HEK293 (cell line): ENCODE measurements around the gene HS3ST3A1.

ENCODE experiments used
- CTCF ChIA-PET: fragments of 350-600 bp; formaldehyde crosslinking; extraction: SDS; loops from one replicate; lab custom pipeline; 2021; ENCODE audit warnings: antibody characterized with exemption; lab: Yijun Ruan, JAX
- POLR2A ChIA-PET: fragments of 300-600 bp; formaldehyde crosslinking; extraction: SDS; loops from one replicate; lab custom pipeline; 2020; ENCODE audit warnings: antibody characterized with exemption, inconsistent platforms; lab: Yijun Ruan, JAX
- H3K27ac ChIP-seq: fragments of 200-500 bp; sonication (Bioruptor generic); 2 replicates; pipeline ENCODE4 v1.5.1; 2014; ENCODE audit warnings: low read depth, low read length, control low read depth, inconsistent platforms; ENCODE audit errors: extremely low read depth
- H3K36me3 ChIP-seq, 2 experiments: fragments of 200-500 bp in 1 of 2; sonication (Bioruptor generic) in 1 of 2; 1 replicate in 1 of 2; 2 replicates in 1 of 2; pipeline ENCODE4 v1.5.1; 2014 to 2017; ENCODE audit warnings: inconsistent platforms in 2 of 2, low read length in 2 of 2; ENCODE audit not compliant: control insufficient read depth in 2 of 2, insufficient read depth in 1 of 2
- H3K4me1 ChIP-seq: fragments of 200-500 bp; sonication (Bioruptor generic); 2 replicates; pipeline ENCODE4 v1.5.1; 2014; ENCODE audit warnings: mild to moderate bottlenecking, low read length, inconsistent platforms; ENCODE audit not compliant: control insufficient read depth, insufficient read depth
- H3K4me3 ChIP-seq: 2 replicates; pipeline ENCODE4 v1.5.1; 2011; ENCODE audit warnings: low read depth, mild to moderate bottlenecking, control low read depth, low read length, moderate library complexity
- H3K9me3 ChIP-seq: fragments of 200-500 bp; sonication (Bioruptor generic); 2 replicates; pipeline ENCODE4 v1.5.1; 2014; ENCODE audit warnings: low read depth, low read length, inconsistent platforms; ENCODE audit not compliant: control insufficient read depth, insufficient read depth
- BCL6B ChIP-seq: fragments of 450-650 bp; formaldehyde crosslinking; IDR thresholded peaks from 2 replicates; pipeline ENCODE4 v1.5.1; 2017; ENCODE audit warnings: missing biosample characterization, missing genetic modification characterization
- HOXA7 ChIP-seq: sonication (generic); formaldehyde crosslinking; IDR thresholded peaks from 2 replicates; pipeline ENCODE4 v1.8.1; 2022; ENCODE audit warnings: missing genetic modification reagents, borderline replicate concordance
- KLF1 ChIP-seq: fragments of 450-650 bp; formaldehyde crosslinking; IDR thresholded peaks from 2 replicates; pipeline ENCODE4 v1.5.1; 2016; ENCODE audit warnings: missing biosample characterization, missing genetic modification characterization
- OSR2 ChIP-seq: fragments of 450-650 bp; formaldehyde crosslinking; IDR thresholded peaks from 2 replicates; pipeline ENCODE4 v1.5.1; 2016; ENCODE audit warnings: missing biosample characterization, missing genetic modification characterization
- PRDM2 ChIP-seq: fragments of 450-650 bp; formaldehyde crosslinking; IDR thresholded peaks from 2 replicates; pipeline ENCODE4 v1.5.1; 2016; ENCODE audit warnings: missing biosample characterization, missing genetic modification characterization, borderline replicate concordance
- PRDM6 ChIP-seq: fragments of 450-650 bp; formaldehyde crosslinking; IDR thresholded peaks from 2 replicates; pipeline ENCODE4 v1.5.1; 2017; ENCODE audit warnings: missing biosample characterization, missing genetic modification characterization
- RBAK ChIP-seq: fragments of 450-650 bp; formaldehyde crosslinking; IDR thresholded peaks from 2 replicates; pipeline ENCODE4 v1.5.1; 2016; ENCODE audit warnings: missing biosample characterization, missing genetic modification characterization
- ZBTB44 ChIP-seq: fragments of 450-650 bp; IDR thresholded peaks from 2 replicates; pipeline ENCODE4 v1.5.1; 2018; ENCODE audit warnings: missing biosample characterization, mild to moderate bottlenecking, missing genetic modification characterization
- ZBTB6 ChIP-seq: fragments of 450-650 bp; formaldehyde crosslinking; IDR thresholded peaks from 2 replicates; pipeline ENCODE4 v1.5.1; 2017; ENCODE audit warnings: missing biosample characterization, missing genetic modification characterization
- ZBTB7A ChIP-seq: fragments of 450-650 bp; formaldehyde crosslinking; IDR thresholded peaks from 2 replicates; pipeline ENCODE4 v1.5.1; 2016; ENCODE audit warnings: low read depth, missing biosample characterization, missing genetic modification characterization
- ZFHX2 ChIP-seq: fragments of 450-650 bp; formaldehyde crosslinking; conservative IDR thresholded peaks from 2 replicates; pipeline ENCODE4 v1.5.1; 2016; ENCODE audit warnings: missing biosample characterization, missing genetic modification characterization
- ZNF133 ChIP-seq: fragments of 450-650 bp; formaldehyde crosslinking; IDR thresholded peaks from 2 replicates; pipeline ENCODE4 v1.5.1; 2016; ENCODE audit warnings: missing biosample characterization, missing genetic modification characterization
- ZNF23 ChIP-seq: fragments of 450-650 bp; formaldehyde crosslinking; IDR thresholded peaks from 2 replicates; pipeline ENCODE4 v1.5.1; 2016; ENCODE audit warnings: missing biosample characterization, missing genetic modification characterization, borderline replicate concordance
- ZNF433 ChIP-seq: fragments of 450-650 bp; formaldehyde crosslinking; IDR thresholded peaks from 2 replicates; pipeline ENCODE4 v1.5.1; 2016; ENCODE audit warnings: missing biosample characterization, missing genetic modification characterization, low read depth
- ZNF530 ChIP-seq: fragments of 450-650 bp; formaldehyde crosslinking; IDR thresholded peaks from 2 replicates; pipeline ENCODE4 v1.5.1; 2016; ENCODE audit warnings: low read depth, missing biosample characterization, missing genetic modification characterization
- ZNF561 ChIP-seq: fragments of 450-650 bp; IDR thresholded peaks from 2 replicates; pipeline ENCODE4 v1.5.1; 2018; ENCODE audit warnings: missing biosample characterization, missing genetic modification characterization, borderline replicate concordance
- ZNF600 ChIP-seq: fragments of 450-650 bp; formaldehyde crosslinking; IDR thresholded peaks from 2 replicates; pipeline ENCODE4 v1.5.1; 2016; ENCODE audit warnings: missing biosample characterization, missing genetic modification characterization
- ZNF707 ChIP-seq: fragments of 450-650 bp; formaldehyde crosslinking; IDR thresholded peaks from 2 replicates; pipeline ENCODE4 v1.5.1; 2016; ENCODE audit warnings: missing biosample characterization, missing genetic modification characterization
- ZNF747 ChIP-seq: fragments of 450-650 bp; formaldehyde crosslinking; IDR thresholded peaks from 2 replicates; pipeline ENCODE4 v1.5.1; 2016; ENCODE audit warnings: missing biosample characterization, missing genetic modification characterization
- ZNF777 ChIP-seq: fragments of 450-650 bp; formaldehyde crosslinking; IDR thresholded peaks from 2 replicates; pipeline ENCODE4 v1.5.1; 2017; ENCODE audit warnings: missing biosample characterization, missing genetic modification characterization, borderline replicate concordance
- TF ChIP-seq, protein P1 (sequence below): fragments of 450-650 bp; formaldehyde crosslinking; IDR thresholded peaks from 2 replicates; pipeline ENCODE4 v1.5.1; 2016; ENCODE audit warnings: missing biosample characterization, missing genetic modification characterization

Gene HS3ST3A1

GRCh38 chr17:13569398-13570123, 32.2 kb downstream of the HS3ST3A1 start:
- no peak overlapping the region for H3K4me3 ChIP-seq
- no peaks in the 10 kb centered on the region for H3K4me1 ChIP-seq
- no peaks in the 10 kb centered on the region for H3K9me3 ChIP-seq
- CTCF ChIA-PET = no interaction called here
- POLR2A ChIA-PET = no interaction called here
- no peak for TF ChIP-seq ZNF561 (tag by site-specific recombination)
- no peak for TF ChIP-seq ZNF707 (tag by site-specific recombination)
- no peak for TF ChIP-seq ZNF777 (tag by site-specific recombination)
- TF ChIP-seq ZNF433 (tag by site-specific recombination) = no peak
- no peak for TF ChIP-seq HOXA7 (CRISPR knock-in tag)
- no peak for TF ChIP-seq RBAK (tag by site-specific recombination)
- peak; percentile 48; the same call in 1 of the 2 replicates for TF ChIP-seq ZFHX2 (tag by site-specific recombination)
- H3K36me3 ChIP-seq = no peaks in the 10 kb centered on the region
- H3K27ac ChIP-seq = no peak overlapping the region

- ChIA-PET CTCF (interaction anchor here (0.8 kb wide), 1 partner anchor 1871 kb away, joined by 3 read pairs; no protein-coding TSS in a partner anchor), POLR2A (no interaction called here)
- no peak overlapping the region for H3K27ac ChIP-seq
- no peaks in the 10 kb centered on the region for H3K9me3 ChIP-seq
- H3K4me1 ChIP-seq = no peaks in the 10 kb centered on the region
- H3K36me3 ChIP-seq = no peaks in the 10 kb centered on the region
- H3K4me3 ChIP-seq = no peak overlapping the region
- TF ChIP-seq, protein P1, sequence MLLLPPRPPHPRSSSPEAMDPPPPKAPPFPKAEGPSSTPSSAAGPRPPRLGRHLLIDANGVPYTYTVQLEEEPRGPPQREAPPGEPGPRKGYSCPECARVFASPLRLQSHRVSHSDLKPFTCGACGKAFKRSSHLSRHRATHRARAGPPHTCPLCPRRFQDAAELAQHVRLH (tag by site-specific recombination) = no peak
- TF ChIP-seq ZBTB7A (tag by site-specific recombination) (no peak), ZNF133 (tag by site-specific recombination) (no peak), ZNF530 (no peak), BCL6B (tag by site-specific recombination) (no peak), PRDM6 (tag by site-specific recombination) (no peak), ZBTB6 (tag by site-specific recombination) (no peak), KLF1 (tag by site-specific recombination) (no peak), ZNF23 (tag by site-specific recombination) (no peak), OSR2 (no peak), ZNF747 (tag by site-specific recombination) (no peak), PRDM2 (tag by site-specific recombination) (no peak), ZNF600 (tag by site-specific recombination) (no peak), ZBTB44 (tag by site-specific recombination) (no peak)
Observed at GRCh38 chr17:13568582-13569397, 32.9 kb downstream of the HS3ST3A1 start.
